IPS-20b (cell line): Measurements from ENCODE around the gene STUM.

ENCODE experiments used
- H3K27ac ChIP-seq: one replicate; pipeline ENCODE4 v1.5.1; 2013; ENCODE audit warnings: low read length
- H3K27me3 ChIP-seq: 2 replicates; pipeline ENCODE4 v1.6.1; 2013; ENCODE audit warnings: mild to moderate bottlenecking, low read length, inconsistent platforms; ENCODE audit not compliant: insufficient read depth
- H3K36me3 ChIP-seq: 2 replicates; pipeline ENCODE4 v1.6.1; 2013; ENCODE audit warnings: low read depth, mild to moderate bottlenecking, inconsistent platforms, low read length, moderate library complexity; ENCODE audit not compliant: insufficient read depth
- H3K4me1 ChIP-seq: 2 replicates; pipeline ENCODE4 v1.6.1; 2013; ENCODE audit warnings: mild to moderate bottlenecking, control low read depth, inconsistent platforms, low read length, moderate library complexity; ENCODE audit not compliant: insufficient read depth
- H3K4me3 ChIP-seq: 2 replicates; pipeline ENCODE4 v1.5.1; 2013; ENCODE audit warnings: mild to moderate bottlenecking, low read length, inconsistent platforms
- H3K9ac ChIP-seq: 2 replicates; pipeline ENCODE4 v1.6.1; 2013; ENCODE audit warnings: low read depth, mild to moderate bottlenecking, inconsistent platforms, low read length, moderate library complexity
- H3K9me3 ChIP-seq: 2 replicates; pipeline ENCODE4 v1.6.1; 2013; ENCODE audit warnings: mild to moderate bottlenecking, low read depth, low read length, inconsistent platforms; ENCODE audit not compliant: insufficient read depth

Gene STUM

GRCh38 chr1:226576601-226577000 is 28.0 kb downstream of the STUM start:
- H3K4me1 ChIP-seq, result no peaks in the 10 kb centered on the region; the same call in 1 of the 2 replicates
- H3K4me3 ChIP-seq, result no peak overlapping the region
- no peak overlapping the region for H3K9ac ChIP-seq
- no peaks in the 10 kb centered on the region for H3K27me3 ChIP-seq
- no peak overlapping the region for H3K27ac ChIP-seq
- no peaks in the 10 kb centered on the region for H3K9me3 ChIP-seq
- H3K36me3 ChIP-seq, result no peaks in the 10 kb centered on the region

- H3K9ac ChIP-seq, result no peak overlapping the region
- no peaks in the 10 kb centered on the region for H3K9me3 ChIP-seq
- H3K36me3 ChIP-seq, result no peaks in the 10 kb centered on the region
Measured at GRCh38 chr1:226577401-226578180, 29.0 kb downstream of the STUM start.

GRCh38 chr1:226578946-226579578 is 30.5 kb downstream of the STUM start:
- no peak overlapping the region for H3K27ac ChIP-seq
- H3K4me3 ChIP-seq, result no peak overlapping the region
- H3K9ac ChIP-seq, result no peak overlapping the region
- H3K36me3 ChIP-seq, result no peaks in the 10 kb centered on the region
- no peaks in the 10 kb centered on the region; the same call in 1 of the 2 replicates for H3K4me1 ChIP-seq
- no peaks in the 10 kb centered on the region for H3K27me3 ChIP-seq
- no peaks in the 10 kb centered on the region for H3K9me3 ChIP-seq

More at GRCh38 chr1:226577401-226578180, 29.0 kb downstream of the STUM start:
- no peaks in the 10 kb centered on the region; the same call in 1 of the 2 replicates for H3K4me1 ChIP-seq
- no peaks in the 10 kb centered on the region for H3K27me3 ChIP-seq
- H3K4me3 ChIP-seq, result no peak overlapping the region
- H3K27ac ChIP-seq, result no peak overlapping the region

- H3K4me1 ChIP-seq, result no peaks in the 10 kb centered on the region; the same call in 1 of the 2 replicates
- H3K9me3 ChIP-seq, result no peaks in the 10 kb centered on the region
- no peaks in the 10 kb centered on the region for H3K36me3 ChIP-seq
- no peak overlapping the region for H3K9ac ChIP-seq
- H3K27me3 ChIP-seq, result no peaks in the 10 kb centered on the region
- no peak overlapping the region for H3K4me3 ChIP-seq
- H3K27ac ChIP-seq, result no peak overlapping the region
Measured at GRCh38 chr1:226579781-226580323, 31.3 kb downstream of the STUM start.

GRCh38 chr1:226580625-226581270 is 32.2 kb downstream of the STUM start:
- H3K4me3 ChIP-seq, result no peak overlapping the region
- no peaks in the 10 kb centered on the region for H3K9me3 ChIP-seq
- H3K9ac ChIP-seq, result no peak overlapping the region
- H3K4me1 ChIP-seq, result no peaks in the 10 kb centered on the region; the same call in 1 of the 2 replicates
- H3K27ac ChIP-seq, result no peak overlapping the region
- H3K36me3 ChIP-seq, result no peaks in the 10 kb centered on the region
- no peaks in the 10 kb centered on the region for H3K27me3 ChIP-seq

- Histone ChIP-seq H3K9ac (no peak overlapping the region), H3K36me3 (no peaks in the 10 kb centered on the region), H3K4me1 (no peaks in the 10 kb centered on the region; the same call in 1 of the 2 replicates), H3K4me3 (no peak overlapping the region), H3K27ac (no peak overlapping the region), H3K27me3 (no peaks in the 10 kb centered on the region), H3K9me3 (no peaks in the 10 kb centered on the region)
Measured at GRCh38 chr1:226581650-226582330, 33.2 kb downstream of the STUM start.

- no peaks in the 10 kb centered on the region for H3K27me3 ChIP-seq
- H3K27ac ChIP-seq, result no peak overlapping the region
- no peaks in the 10 kb centered on the region for H3K36me3 ChIP-seq
- no peak overlapping the region for H3K4me3 ChIP-seq
- H3K4me1 ChIP-seq, result no peaks in the 10 kb centered on the region
- H3K9me3 ChIP-seq, result no peaks in the 10 kb centered on the region
- no peak overlapping the region for H3K9ac ChIP-seq
Measured at GRCh38 chr1:226582966-226583365, 34.4 kb downstream of the STUM start.

GRCh38 chr1:226584164-226584563 is 35.6 kb downstream of the STUM start:
- H3K27ac ChIP-seq, result no peak overlapping the region

GRCh38 chr1:226586116-226586515 is 37.6 kb downstream of the STUM start:
- Histone ChIP-seq H3K9me3 (no peaks in the 10 kb centered on the region), H3K9ac (no peak overlapping the region), H3K27me3 (no peaks in the 10 kb centered on the region), H3K27ac (no peak overlapping the region), H3K4me1 (0 out of 2 replicates have a peak, but pooled peaks cover 5% of the 10 kb centered on the region), H3K4me3 (no peak overlapping the region), H3K36me3 (no peaks in the 10 kb centered on the region)

More at GRCh38 chr1:226584164-226584563, 35.6 kb downstream of the STUM start:
- Histone ChIP-seq H3K9ac (no peak overlapping the region), H3K9me3 (no peaks in the 10 kb centered on the region), H3K27me3 (no peaks in the 10 kb centered on the region), H3K4me3 (no peak overlapping the region), H3K36me3 (no peaks in the 10 kb centered on the region), H3K4me1 (no peaks in the 10 kb centered on the region)

GRCh38 chr1:226586650-226587422 is 38.3 kb downstream of the STUM start:
- no peak overlapping the region for H3K27ac ChIP-seq
- H3K27me3 ChIP-seq, result no peaks in the 10 kb centered on the region
- H3K4me3 ChIP-seq, result no peak overlapping the region
- H3K4me1 ChIP-seq, result 0 out of 2 replicates have a peak, but pooled peaks cover 5% of the 10 kb centered on the region
- no peaks in the 10 kb centered on the region for H3K36me3 ChIP-seq
- H3K9me3 ChIP-seq, result no peaks in the 10 kb centered on the region
- no peak overlapping the region for H3K9ac ChIP-seq
